ENCODE data around the gene KDM6A.
"Not testable (repeated sequence)": the region's sequence is repeated elsewhere in the genome, so short reads cannot be mapped to it uniquely, and the experiment has no call there.

Gene KDM6A

GRCh38 chrX:44997888-44998287 lies 124.9 kb downstream of the KDM6A start:
- Histone ChIP-seq H3K27ac (ENCODE audit: low read length) (no peak overlapping the region), H3K27me3 (ENCODE audit: control insufficient read depth, insufficient read depth, low read length) (no peaks in the 10 kb centered on the region), H3K4me3 (ENCODE audit: low read length) (no peak overlapping the region), H3K9me3 (ENCODE audit: control insufficient read depth, low read depth, low read length) (peaks cover 3% of the 10 kb centered on the region), H3K4me1 (ENCODE audit: control insufficient read depth, low read depth, low read length) (no peaks in the 10 kb centered on the region), H3K36me3 (ENCODE audit: control insufficient read depth, low read depth, low read length) (no peaks in the 10 kb centered on the region), H3K9ac (ENCODE audit: low read length) (no peak overlapping the region)

GRCh38 chrX:44999237-44999636 lies 126.2 kb downstream of the KDM6A start:
- H3K36me3 ChIP-seq (ENCODE audit: control insufficient read depth, low read depth, low read length); H3K4me1 ChIP-seq (ENCODE audit: control insufficient read depth, low read depth, low read length); H3K4me3 ChIP-seq (ENCODE audit: low read length); H3K27me3 ChIP-seq (ENCODE audit: control insufficient read depth, insufficient read depth, low read length); H3K27ac ChIP-seq (ENCODE audit: low read length); H3K9me3 ChIP-seq (ENCODE audit: control insufficient read depth, low read depth, low read length); H3K9ac ChIP-seq (ENCODE audit: low read length): not testable (repeated sequence)

- not testable (repeated sequence) for H3K9me3 ChIP-seq (ENCODE audit: control insufficient read depth, low read depth, low read length); H3K9ac ChIP-seq (ENCODE audit: low read length); H3K27me3 ChIP-seq (ENCODE audit: control insufficient read depth, insufficient read depth, low read length); H3K4me3 ChIP-seq (ENCODE audit: low read length); H3K4me1 ChIP-seq (ENCODE audit: control insufficient read depth, low read depth, low read length); H3K36me3 ChIP-seq (ENCODE audit: control insufficient read depth, low read depth, low read length); H3K27ac ChIP-seq (ENCODE audit: low read length)
Observed at GRCh38 chrX:44999872-45000271, 126.9 kb downstream of the KDM6A start.

DNA sequence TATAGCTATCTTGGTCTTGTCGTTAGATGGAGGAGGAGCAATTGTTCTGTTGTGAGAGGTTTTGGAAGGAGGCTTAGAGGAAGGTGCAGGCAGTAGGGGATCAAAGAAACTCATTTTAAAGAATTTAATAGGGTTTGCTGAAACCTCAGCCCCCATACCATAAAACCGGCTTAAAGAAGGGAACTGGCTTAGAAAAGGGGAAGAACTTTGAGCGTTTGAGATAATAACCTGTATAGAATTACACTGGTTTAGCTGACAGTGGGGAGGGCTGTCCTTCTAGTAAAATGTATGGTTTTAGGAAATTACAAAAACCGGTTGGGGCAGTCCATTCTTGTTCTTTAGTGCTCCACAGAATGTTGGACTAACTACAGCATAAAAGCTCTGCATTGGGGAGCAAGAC lies 128.1 kb downstream of the KDM6A start:
- H3K36me3 ChIP-seq (ENCODE audit: control insufficient read depth, low read depth, low read length), result no peaks in the 10 kb centered on the region
- H3K4me3 ChIP-seq (ENCODE audit: low read length), result no peak overlapping the region
- H3K9me3 ChIP-seq (ENCODE audit: control insufficient read depth, low read depth, low read length), result no peaks in the 10 kb centered on the region
- H3K27me3 ChIP-seq (ENCODE audit: control insufficient read depth, insufficient read depth, low read length), result no peaks in the 10 kb centered on the region
- H3K27ac ChIP-seq (ENCODE audit: low read length), result no peak overlapping the region
- H3K4me1 ChIP-seq (ENCODE audit: control insufficient read depth, low read depth, low read length), result no peaks in the 10 kb centered on the region
- H3K9ac ChIP-seq (ENCODE audit: low read length), result no peak overlapping the region

- H3K4me3 ChIP-seq (ENCODE audit: low read length), result no peak overlapping the region
- no peak overlapping the region for H3K9ac ChIP-seq (ENCODE audit: low read length)
- H3K27me3 ChIP-seq (ENCODE audit: control insufficient read depth, insufficient read depth, low read length), result no peaks in the 10 kb centered on the region
- H3K36me3 ChIP-seq (ENCODE audit: control insufficient read depth, low read depth, low read length), result no peaks in the 10 kb centered on the region
- H3K4me1 ChIP-seq (ENCODE audit: control insufficient read depth, low read depth, low read length), result peaks cover 3% of the 10 kb centered on the region
- H3K27ac ChIP-seq (ENCODE audit: low read length), result no peak overlapping the region
- peaks cover 5% of the 10 kb centered on the region for H3K9me3 ChIP-seq (ENCODE audit: control insufficient read depth, low read depth, low read length)
Observed at GRCh38 chrX:45003085-45003484, 130.1 kb downstream of the KDM6A start.

- Histone ChIP-seq H3K36me3 (ENCODE audit: control insufficient read depth, low read depth, low read length) (no peaks in the 10 kb centered on the region), H3K27ac (ENCODE audit: low read length) (no peak overlapping the region), H3K9ac (ENCODE audit: low read length) (no peak overlapping the region), H3K4me1 (ENCODE audit: control insufficient read depth, low read depth, low read length) (peaks cover 15% of the 10 kb centered on the region), H3K27me3 (ENCODE audit: control insufficient read depth, insufficient read depth, low read length) (no peaks in the 10 kb centered on the region), H3K4me3 (ENCODE audit: low read length) (no peak overlapping the region), H3K9me3 (ENCODE audit: control insufficient read depth, low read depth, low read length) (peaks cover 10% of the 10 kb centered on the region)
Observed at GRCh38 chrX:45006002-45006800, 133.2 kb downstream of the KDM6A start.

- H3K9ac ChIP-seq (ENCODE audit: low read length), result no peak overlapping the region
- no peak overlapping the region for H3K4me3 ChIP-seq (ENCODE audit: low read length)
- H3K27ac ChIP-seq (ENCODE audit: low read length), result no peak overlapping the region
- H3K27me3 ChIP-seq (ENCODE audit: control insufficient read depth, insufficient read depth, low read length), result no peaks in the 10 kb centered on the region
- H3K4me1 ChIP-seq (ENCODE audit: control insufficient read depth, low read depth, low read length), result peaks cover 15% of the 10 kb centered on the region
- H3K9me3 ChIP-seq (ENCODE audit: control insufficient read depth, low read depth, low read length), result peaks cover 10% of the 10 kb centered on the region
- no peaks in the 10 kb centered on the region for H3K36me3 ChIP-seq (ENCODE audit: control insufficient read depth, low read depth, low read length)
Observed at GRCh38 chrX:45007598-45007997, 134.6 kb downstream of the KDM6A start.

GRCh38 chrX:45009371-45010000 lies 136.5 kb downstream of the KDM6A start:
- peaks cover 13% of the 10 kb centered on the region for H3K9me3 ChIP-seq (ENCODE audit: control insufficient read depth, low read depth, low read length)
- no peaks in the 10 kb centered on the region for H3K27me3 ChIP-seq (ENCODE audit: control insufficient read depth, insufficient read depth, low read length)
- no peak overlapping the region for H3K4me3 ChIP-seq (ENCODE audit: low read length)
- peaks cover 18% of the 10 kb centered on the region for H3K4me1 ChIP-seq (ENCODE audit: control insufficient read depth, low read depth, low read length)
- H3K27ac ChIP-seq (ENCODE audit: low read length), result no peak overlapping the region
- no peak overlapping the region for H3K9ac ChIP-seq (ENCODE audit: low read length)
- no peaks in the 10 kb centered on the region for H3K36me3 ChIP-seq (ENCODE audit: control insufficient read depth, low read depth, low read length)

DNA sequence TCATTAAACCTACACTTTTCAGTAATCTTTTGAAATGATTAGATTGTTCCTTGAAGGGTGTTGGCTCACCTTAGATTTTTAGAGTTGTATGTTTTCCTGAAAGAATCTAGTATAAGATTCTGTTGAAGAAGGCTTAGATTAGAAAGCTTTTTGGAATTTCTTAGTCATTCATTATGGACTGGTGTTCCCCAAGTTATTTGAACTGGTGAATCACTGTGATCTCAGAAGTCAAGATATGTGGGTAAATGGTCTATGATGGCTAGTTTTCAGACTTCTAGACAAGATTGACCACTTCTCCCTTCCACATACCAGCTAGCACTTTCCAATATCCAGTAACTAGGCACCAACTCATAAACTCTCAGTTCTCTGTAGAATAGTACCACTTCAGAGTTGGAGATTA lies 138.1 kb downstream of the KDM6A start:
- Histone ChIP-seq H3K4me3 (ENCODE audit: low read length) (no peak overlapping the region), H3K27ac (ENCODE audit: low read length) (no peak overlapping the region), H3K9ac (ENCODE audit: low read length) (no peak overlapping the region), H3K9me3 (ENCODE audit: control insufficient read depth, low read depth, low read length) (peaks cover 16% of the 10 kb centered on the region), H3K4me1 (ENCODE audit: control insufficient read depth, low read depth, low read length) (peaks cover 18% of the 10 kb centered on the region), H3K36me3 (ENCODE audit: control insufficient read depth, low read depth, low read length) (no peaks in the 10 kb centered on the region), H3K27me3 (ENCODE audit: control insufficient read depth, insufficient read depth, low read length) (no peaks in the 10 kb centered on the region)

GRCh38 chrX:45011597-45011996 lies 138.6 kb downstream of the KDM6A start:
- Histone ChIP-seq H3K27me3 (ENCODE audit: control insufficient read depth, insufficient read depth, low read length) (no peaks in the 10 kb centered on the region), H3K4me1 (ENCODE audit: control insufficient read depth, low read depth, low read length) (peaks cover 18% of the 10 kb centered on the region), H3K27ac (ENCODE audit: low read length) (no peak overlapping the region), H3K9ac (ENCODE audit: low read length) (no peak overlapping the region), H3K36me3 (ENCODE audit: control insufficient read depth, low read depth, low read length) (no peaks in the 10 kb centered on the region), H3K4me3 (ENCODE audit: low read length) (no peak overlapping the region), H3K9me3 (ENCODE audit: control insufficient read depth, low read depth, low read length) (peaks cover 13% of the 10 kb centered on the region)

GRCh38 chrX:45017946-45018345 lies 145.0 kb downstream of the KDM6A start:
- Histone ChIP-seq H3K4me3 (ENCODE audit: low read length) (no peak overlapping the region), H3K27me3 (ENCODE audit: control insufficient read depth, insufficient read depth, low read length) (no peaks in the 10 kb centered on the region), H3K9ac (ENCODE audit: low read length) (no peak overlapping the region), H3K36me3 (ENCODE audit: control insufficient read depth, low read depth, low read length) (peaks cover 5% of the 10 kb centered on the region), H3K9me3 (ENCODE audit: control insufficient read depth, low read depth, low read length) (peaks cover 15% of the 10 kb centered on the region), H3K27ac (ENCODE audit: low read length) (no peak overlapping the region), H3K4me1 (ENCODE audit: control insufficient read depth, low read depth, low read length) (peaks cover 13% of the 10 kb centered on the region)

- Histone ChIP-seq H3K9ac (ENCODE audit: low read length) (no peak overlapping the region), H3K36me3 (ENCODE audit: control insufficient read depth, low read depth, low read length) (peaks cover 5% of the 10 kb centered on the region), H3K9me3 (ENCODE audit: control insufficient read depth, low read depth, low read length) (peaks cover 20% of the 10 kb centered on the region), H3K27ac (ENCODE audit: low read length) (no peak overlapping the region), H3K4me1 (ENCODE audit: control insufficient read depth, low read depth, low read length) (peaks cover 10% of the 10 kb centered on the region), H3K27me3 (ENCODE audit: control insufficient read depth, insufficient read depth, low read length) (no peaks in the 10 kb centered on the region), H3K4me3 (ENCODE audit: low read length) (no peak overlapping the region)
Observed at GRCh38 chrX:45022150-45022549, 149.2 kb downstream of the KDM6A start.

Measured in iPS-18a (cell line).